COLO829 (cell line): Measurements from ENCODE around the gene FLT4.

Source experiments
- DNase-seq: peaks from one replicate; pipeline ENCODE4 v3.0.0; 2012; ENCODE audit warnings: low spot score

Gene FLT4

GRCh38 chr5:180626661-180627385 lies 22.6 kb downstream of the FLT4 start:
- no peak for DNase-seq

- DNase-seq, result no peak
These were observed 23.4 kb downstream of the FLT4 start for GRCh38 chr5:180625791-180626660.

GRCh38 chr5:180625125-180625790 lies 24.1 kb downstream of the FLT4 start:
- no peak for DNase-seq

- DNase-seq, result no peak
These were observed 24.8 kb downstream of the FLT4 start for GRCh38 chr5:180624587-180624986.

- no peak for DNase-seq
These were observed 25.6 kb downstream of the FLT4 start for GRCh38 chr5:180623844-180624243.

GRCh38 chr5:180623411-180623834 lies 26.0 kb downstream of the FLT4 start:
- DNase-seq, result no peak

GRCh38 chr5:180622910-180623309 lies 26.5 kb downstream of the FLT4 start:
- no peak for DNase-seq

- DNase-seq, result no peak
These were observed 28.1 kb downstream of the FLT4 start for GRCh38 chr5:180621311-180621710.

- no peak for DNase-seq
These were observed 29.4 kb downstream of the FLT4 start for GRCh38 chr5:180620014-180620413.

GRCh38 chr5:180619563-180619915 lies 29.9 kb downstream of the FLT4 start:
- no peak for DNase-seq

GRCh38 chr5:180618829-180619562 lies 30.4 kb downstream of the FLT4 start:
- DNase-seq, result no peak

GRCh38 chr5:180618487-180618828 lies 30.9 kb downstream of the FLT4 start:
- DNase-seq, result no peak

GRCh38 chr5:180613814-180614188 lies 35.6 kb downstream of the FLT4 start:
- DNase-seq, result no peak

- no peak for DNase-seq
These were observed 36.1 kb downstream of the FLT4 start for GRCh38 chr5:180613188-180613813.

- no peak for DNase-seq
These were observed 36.7 kb downstream of the FLT4 start for GRCh38 chr5:180612683-180613082.

GRCh38 chr5:180611140-180611850 lies 38.1 kb downstream of the FLT4 start:
- no peak for DNase-seq

- no peak for DNase-seq
These were observed 39.4 kb downstream of the FLT4 start for GRCh38 chr5:180609817-180610550.

GRCh38 chr5:180609386-180609785 lies 40.0 kb downstream of the FLT4 start:
- no peak for DNase-seq

- no peak for DNase-seq
These were observed 40.7 kb downstream of the FLT4 start for GRCh38 chr5:180608572-180609310.
